Urinary bladder (tissue), 4 donors: ENCODE measurements around the gene PTPRN2. TPM values are rescaled to one million over a fixed set of nuclear protein-coding genes. Genes with fewer than 3 reads are reported as not detected.

Experiments
- DNase-seq: peaks from one replicate; pipeline ENCODE4 v3.0.0-alpha.2; 2015; ENCODE audit errors: extremely low spot score
- H3K27ac ChIP-seq: one replicate; pipeline ENCODE4 v1.5.1; 2013; ENCODE audit warnings: low read depth, mild to moderate bottlenecking, moderate library complexity
- H3K36me3 ChIP-seq: one replicate; pipeline ENCODE4 v1.6.1; 2013; ENCODE audit warnings: mild to moderate bottlenecking, moderate library complexity; ENCODE audit not compliant: insufficient read depth
- H3K4me1 ChIP-seq: one replicate; pipeline ENCODE4 v1.6.1; 2013; ENCODE audit warnings: mild to moderate bottlenecking, moderate library complexity; ENCODE audit not compliant: insufficient read depth
- H3K4me3 ChIP-seq: one replicate; pipeline ENCODE4 v1.5.1; 2013; ENCODE audit warnings: low read depth, low read length
- WGBS: extraction: QIAGEN DNeasy Blood & Tissue Kit; methylation state at CpG from one replicate; pipeline ENCODE4 v1.1.7; 2013; 5-methylcytosine and 5-hydroxymethylcytosine counted together
- polyA plus RNA-seq: library from polyadenylated mRNA; stranded (reverse); fragments of 200-250 nt; gene quantifications from one replicate; pipeline ENCODE4 v1.2.3, GENCODE V29; 2013
- total RNA-seq: library from RNA; depleted of rRNA; stranded (reverse); fragments of >200 nt; gene quantifications from one replicate; pipeline ENCODE4 v1.2.3, GENCODE V29; 2014
- donor health status: healthy with polysubstance abuse.
- donor health status: healthy.

The PTPRN2 gene
- total and polyA plus RNA-seq, 2 donors, result 2.8 to 4.4 TPM

- WGBS, result 67% methylated on average over 11 of the region's 11 CpGs
- no peak for DNase-seq
These were observed 716.9 kb downstream of the PTPRN2 start for GRCh38 chr7:157870644-157871290.

GRCh38 chr7:157869793-157870192 lies 717.8 kb downstream of the PTPRN2 start:
- Histone ChIP-seq H3K4me1 (no peaks in the 10 kb centered on the region), H3K36me3 (no peaks in the 10 kb centered on the region), H3K27ac (no peak overlapping the region), H3K4me3 (no peak overlapping the region)
- DNase-seq, result no peak
- WGBS, result 96% methylated on average over 4 of the region's 4 CpGs

More at GRCh38 chr7:157870644-157871290, 716.9 kb downstream of the PTPRN2 start:
- no peak overlapping the region for H3K4me3 ChIP-seq
- no peaks in the 10 kb centered on the region for H3K4me1 ChIP-seq
- H3K27ac ChIP-seq, result no peak overlapping the region
- H3K36me3 ChIP-seq, result no peaks in the 10 kb centered on the region

- Histone ChIP-seq H3K36me3 (no peaks in the 10 kb centered on the region), H3K4me3 (no peak overlapping the region), H3K27ac (no peak overlapping the region), H3K4me1 (no peaks in the 10 kb centered on the region)
- DNase-seq, result no peak
- WGBS, result 95% methylated on average over 15 of the region's 15 CpGs
These were observed 719.8 kb downstream of the PTPRN2 start for GRCh38 chr7:157867685-157868305.

DNA sequence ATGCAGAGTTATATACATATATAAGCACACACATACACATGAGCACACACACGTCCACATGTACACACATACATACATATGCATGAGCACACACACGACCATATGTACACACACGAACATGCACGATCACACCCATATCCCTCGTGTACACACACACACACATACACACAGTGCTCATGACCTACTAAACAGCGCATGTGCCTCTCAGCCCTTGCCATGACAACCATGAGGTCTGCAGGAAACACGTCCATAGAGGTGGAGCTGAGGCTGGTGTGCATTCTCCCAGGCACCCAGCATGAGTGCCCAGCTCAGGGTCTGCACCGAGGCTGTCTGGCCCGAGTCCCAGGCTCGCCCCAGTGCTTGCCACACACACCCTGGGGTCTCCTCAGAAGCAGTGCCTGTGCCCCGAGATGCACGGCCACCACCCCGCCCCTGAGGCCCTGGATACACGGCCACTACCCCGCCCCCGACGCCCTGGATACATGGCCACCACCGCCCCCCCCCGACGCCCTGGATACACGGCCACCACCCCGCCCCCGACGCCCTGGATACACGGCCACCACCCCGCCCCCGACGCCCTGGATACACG lies 721.2 kb downstream of the PTPRN2 start:
- Histone ChIP-seq H3K36me3 (no peaks in the 10 kb centered on the region), H3K4me3 (no peak overlapping the region), H3K4me1 (no peaks in the 10 kb centered on the region), H3K27ac (no peak overlapping the region)
- WGBS, result 94% methylated on average over 29 of the region's 29 CpGs
- no peak for DNase-seq

DNA sequence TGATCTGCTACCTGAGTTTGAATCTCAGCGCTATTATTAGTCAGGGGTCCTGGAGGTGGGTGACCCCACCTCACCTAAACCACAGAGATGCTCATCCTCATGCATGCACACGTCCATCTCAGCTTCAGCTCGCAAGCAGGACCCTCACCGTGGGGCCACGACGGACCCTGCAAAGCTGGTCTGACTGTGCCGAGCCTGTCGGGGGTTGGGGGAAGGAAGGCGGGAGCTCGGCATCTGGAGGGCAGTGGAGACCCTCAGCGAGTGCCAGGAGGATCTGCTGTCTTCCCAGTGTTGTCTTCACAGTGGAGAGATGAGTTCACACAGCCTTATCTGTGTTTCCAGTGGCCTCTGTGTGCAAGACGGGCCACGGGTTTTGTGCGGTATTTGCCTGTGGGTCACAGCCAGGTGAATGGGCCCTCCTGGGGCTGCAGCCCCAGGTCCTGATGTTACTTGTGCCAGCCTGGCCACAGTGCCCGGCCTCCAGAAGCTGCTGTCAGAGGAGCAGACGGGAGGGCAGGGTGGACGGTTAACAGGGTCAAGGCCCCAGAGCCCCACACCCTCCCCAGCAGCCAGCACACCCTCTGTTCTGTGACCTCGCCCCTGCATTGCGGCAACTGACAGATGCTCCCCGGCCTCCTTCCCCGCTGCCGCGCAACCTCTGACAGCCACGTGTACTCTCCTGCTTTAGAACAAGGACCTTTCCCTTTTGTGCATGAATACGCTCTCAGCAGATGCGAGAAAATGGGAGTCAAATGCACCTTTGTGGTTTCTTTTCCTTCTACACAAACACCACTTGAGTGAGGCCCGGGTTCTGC lies 722.1 kb downstream of the PTPRN2 start:
- no peak for DNase-seq
- H3K36me3 ChIP-seq, result no peaks in the 10 kb centered on the region
- no peak overlapping the region for H3K27ac ChIP-seq
- H3K4me3 ChIP-seq, result no peak overlapping the region
- 81% methylated on average over 27 of the region's 27 CpGs for WGBS
- H3K4me1 ChIP-seq, result no peaks in the 10 kb centered on the region

DNA sequence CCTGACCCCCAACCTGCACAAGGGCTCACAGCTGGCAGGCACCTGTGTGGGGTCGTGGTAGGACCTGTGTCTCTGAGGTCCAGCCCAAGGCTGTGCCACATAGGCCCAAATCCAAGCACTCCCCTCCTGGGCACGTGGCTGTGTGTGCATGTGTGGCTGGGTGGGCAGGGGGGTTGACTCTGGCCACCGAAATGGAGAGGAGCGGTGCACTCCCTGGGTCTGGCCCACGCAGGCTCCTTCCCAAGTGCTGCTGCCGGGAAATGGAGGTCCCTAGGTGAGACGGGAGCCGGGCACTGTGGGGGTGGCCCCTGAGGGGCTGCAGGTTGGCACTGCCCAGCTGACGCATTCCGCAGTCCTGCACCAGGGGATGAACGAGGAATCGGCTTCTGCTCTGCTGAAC lies 722.7 kb downstream of the PTPRN2 start:
- H3K36me3 ChIP-seq, result no peaks in the 10 kb centered on the region
- no peaks in the 10 kb centered on the region for H3K4me1 ChIP-seq
- 86% methylated on average over 12 of the region's 12 CpGs for WGBS
- no peak for DNase-seq
- H3K27ac ChIP-seq, result no peak overlapping the region
- no peak overlapping the region for H3K4me3 ChIP-seq

GRCh38 chr7:157863906-157864810 lies 723.5 kb downstream of the PTPRN2 start:
- DNase-seq, result no peak

DNA sequence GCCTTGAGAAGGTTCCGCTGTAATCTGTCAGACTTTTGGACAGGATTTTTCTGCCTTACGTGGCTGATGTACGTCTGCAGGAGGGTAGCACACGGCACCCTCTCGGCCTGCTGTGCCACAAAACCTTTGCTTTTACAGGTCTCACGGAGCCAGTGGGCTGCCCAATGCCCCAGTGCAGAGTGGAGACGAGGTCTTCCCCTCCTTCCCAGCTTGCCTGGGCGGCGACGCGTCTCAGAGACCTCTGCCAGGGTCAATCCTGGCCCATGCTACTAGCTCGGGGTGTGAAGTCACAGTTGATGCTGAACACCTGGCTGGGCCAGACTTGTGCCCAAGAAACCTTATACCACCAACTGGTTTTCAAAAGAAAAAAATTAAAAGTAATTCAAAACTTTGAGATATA lies 724.4 kb downstream of the PTPRN2 start:
- WGBS, result 75% methylated on average over 12 of the region's 12 CpGs
- no peaks in the 10 kb centered on the region for H3K4me1 ChIP-seq

More at GRCh38 chr7:157863906-157864810, 723.5 kb downstream of the PTPRN2 start:
- no peak overlapping the region for H3K27ac ChIP-seq
- H3K36me3 ChIP-seq, result no peaks in the 10 kb centered on the region
- WGBS, result 82% methylated on average over 31 of the region's 31 CpGs
- no peak overlapping the region for H3K4me3 ChIP-seq
- H3K4me1 ChIP-seq, result no peaks in the 10 kb centered on the region

DNA sequence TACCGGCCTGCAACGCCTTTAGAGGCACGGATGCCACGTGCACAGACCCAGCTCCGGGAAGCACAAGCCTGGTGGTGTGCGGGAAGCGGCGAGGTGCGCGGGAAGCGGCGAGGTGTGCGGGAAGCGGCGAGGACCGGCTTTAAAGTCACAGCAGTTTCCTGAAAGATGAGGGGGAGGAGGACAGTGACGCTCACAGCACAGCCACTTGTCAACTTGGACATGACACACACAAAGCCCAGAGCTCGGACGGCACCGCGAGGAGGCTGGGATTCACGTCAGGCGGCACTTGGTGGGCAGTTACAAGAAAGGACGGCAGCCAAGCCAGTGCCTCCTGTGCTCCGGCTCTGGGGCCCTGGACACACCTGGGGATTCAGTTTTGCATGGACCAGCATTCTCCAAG lies 724.9 kb downstream of the PTPRN2 start:
- Histone ChIP-seq H3K4me3 (no peak overlapping the region), H3K27ac (no peak overlapping the region), H3K4me1 (no peaks in the 10 kb centered on the region), H3K36me3 (no peaks in the 10 kb centered on the region)
- DNase-seq, result no peak
- 78% methylated on average over 25 of the region's 25 CpGs for WGBS

More for the DNA sequence above, 724.4 kb downstream of the PTPRN2 start:
- no peaks in the 10 kb centered on the region for H3K36me3 ChIP-seq
- H3K27ac ChIP-seq, result no peak overlapping the region
- no peak for DNase-seq
- H3K4me3 ChIP-seq, result no peak overlapping the region

DNA sequence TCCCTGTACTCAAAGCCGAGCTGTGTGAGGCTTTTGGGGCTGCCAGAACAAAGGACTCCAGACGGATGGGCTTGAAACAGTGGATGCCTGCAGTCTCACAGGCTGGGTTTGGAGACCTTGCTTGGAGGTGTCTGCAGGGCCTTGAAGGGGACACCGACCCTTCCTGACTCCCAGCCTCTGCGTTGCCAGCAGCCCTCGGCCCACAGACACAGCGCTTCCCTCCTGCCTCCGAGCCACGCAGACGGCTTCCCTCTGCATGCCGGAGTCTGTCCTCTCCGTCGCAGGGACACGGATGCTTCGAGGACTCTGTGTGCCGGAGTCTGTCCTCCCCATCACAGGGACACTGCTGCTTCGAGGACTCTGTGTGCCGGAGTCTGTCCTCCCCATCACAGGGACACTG lies 726.1 kb downstream of the PTPRN2 start:
- H3K27ac ChIP-seq, result no peak overlapping the region
- no peaks in the 10 kb centered on the region for H3K36me3 ChIP-seq
- DNase-seq, result no peak
- WGBS, result 81% methylated on average over 17 of the region's 17 CpGs
- no peak overlapping the region for H3K4me3 ChIP-seq
- H3K4me1 ChIP-seq, result no peaks in the 10 kb centered on the region

DNA sequence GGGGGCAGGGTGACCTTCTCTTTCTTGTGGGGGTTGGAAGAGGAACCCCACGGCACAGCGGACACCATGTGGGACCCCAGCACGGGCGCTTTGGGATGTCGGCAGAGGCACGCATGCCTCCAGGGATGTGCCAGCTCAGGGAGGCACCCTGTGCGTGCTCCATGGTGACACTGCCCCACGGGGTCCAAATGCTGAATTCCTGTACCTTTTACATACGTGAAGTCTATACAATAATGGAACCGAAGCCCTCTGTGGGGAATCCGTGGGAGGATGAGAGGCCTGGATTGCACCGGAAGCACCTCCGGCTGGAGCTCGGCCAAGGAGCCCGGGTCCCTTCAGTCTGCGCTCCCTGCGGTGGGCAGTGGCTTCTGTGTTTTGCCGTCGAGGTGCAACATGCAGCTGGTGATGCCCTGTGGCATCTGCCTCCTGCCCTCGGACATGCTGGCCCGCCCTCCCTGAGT lies 726.6 kb downstream of the PTPRN2 start:
- 85% methylated on average over 21 of the region's 21 CpGs for WGBS
- H3K27ac ChIP-seq, result no peak overlapping the region
- no peak overlapping the region for H3K4me3 ChIP-seq
- DNase-seq, result no peak
- no peaks in the 10 kb centered on the region for H3K36me3 ChIP-seq
- H3K4me1 ChIP-seq, result no peaks in the 10 kb centered on the region

DNA sequence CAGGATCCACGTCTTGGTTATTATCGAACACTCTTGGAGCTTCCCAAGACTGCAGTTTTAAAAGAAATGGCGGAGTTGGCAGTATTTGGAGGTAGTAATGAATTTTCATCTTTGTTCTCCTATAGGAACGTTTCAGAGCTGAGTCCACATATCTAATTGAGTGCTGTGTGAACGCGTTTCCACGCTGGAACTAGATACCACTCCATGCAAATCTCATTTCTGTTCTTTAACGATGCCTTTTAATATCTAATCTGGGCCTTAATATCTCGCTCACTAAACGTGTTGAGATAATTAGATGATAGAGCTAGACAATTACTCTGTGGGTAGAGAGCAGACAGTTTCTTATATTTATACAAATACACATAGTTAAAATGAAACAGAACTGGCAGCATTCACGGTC lies 727.2 kb downstream of the PTPRN2 start:
- 80% methylated on average over 11 of the region's 11 CpGs for WGBS
- Histone ChIP-seq H3K4me1 (no peaks in the 10 kb centered on the region), H3K27ac (no peak overlapping the region), H3K36me3 (no peaks in the 10 kb centered on the region), H3K4me3 (no peak overlapping the region)
- no peak for DNase-seq

GRCh38 chr7:157859915-157860314 lies 727.7 kb downstream of the PTPRN2 start:
- Histone ChIP-seq H3K4me3 (no peak overlapping the region), H3K4me1 (no peaks in the 10 kb centered on the region), H3K36me3 (no peaks in the 10 kb centered on the region), H3K27ac (no peak overlapping the region)
- 60% methylated on average over 6 of the region's 6 CpGs for WGBS
- DNase-seq, result no peak
